NOMO-1 treated with DMSO at 0.1 percent for 48 hours (cell line): Measurements from ENCODE around the gene KBTBD8.

ENCODE experiments used
- DNase-seq: peaks from one replicate; lab custom pipeline; 2025; ENCODE audit not compliant: unreplicated experiment; lab: John Stamatoyannopoulos, UW

The KBTBD8 gene

GRCh38 chr3:67031986-67032385 lies 33.9 kb downstream of the KBTBD8 start:
- DNase-seq: no peak

- DNase-seq: no peak
Observed at GRCh38 chr3:67033079-67033478, 35.0 kb downstream of the KBTBD8 start.

DNA sequence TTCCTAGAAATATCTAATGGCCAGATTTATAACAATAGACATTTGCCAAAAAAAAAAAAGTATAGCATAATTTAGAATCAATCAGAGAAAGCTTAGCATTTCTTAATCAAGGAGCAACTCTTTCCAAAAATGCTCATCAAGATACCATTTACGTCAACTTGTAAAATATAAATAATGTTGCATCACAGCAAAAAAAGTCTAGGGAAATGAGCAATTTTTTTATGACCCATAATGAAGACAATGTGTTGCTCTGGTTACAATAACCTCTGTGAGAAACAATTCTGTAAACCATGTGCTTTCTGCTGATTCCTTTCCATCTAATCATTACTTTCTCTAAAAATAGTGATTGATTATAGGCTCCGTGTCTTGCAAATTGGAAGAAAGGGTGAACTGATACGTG lies 36.3 kb downstream of the KBTBD8 start:
- peak; percentile 27 for DNase-seq

DNA sequence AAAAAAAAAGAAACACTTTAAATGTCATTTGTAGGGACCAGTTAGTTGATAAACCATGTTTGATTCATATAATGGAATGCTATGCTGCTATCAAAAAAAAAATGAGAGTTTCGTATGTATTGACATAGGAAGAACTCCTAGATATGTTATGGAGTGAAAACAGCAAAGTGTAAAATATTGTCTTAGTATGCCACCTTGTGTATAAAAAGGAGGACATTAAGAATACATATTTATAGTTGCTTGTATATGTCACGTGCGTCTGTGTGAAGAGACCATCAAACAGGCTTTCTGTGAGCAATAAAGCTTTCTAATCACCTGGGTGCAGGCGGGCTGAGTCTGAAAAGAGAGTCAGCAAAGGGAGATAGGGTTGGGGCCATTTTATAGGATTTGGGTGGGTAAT lies 39.5 kb downstream of the KBTBD8 start:
- peak; percentile 19 for DNase-seq

GRCh38 chr3:67044295-67044694 lies 46.2 kb downstream of the KBTBD8 start:
- no peak for DNase-seq

DNA sequence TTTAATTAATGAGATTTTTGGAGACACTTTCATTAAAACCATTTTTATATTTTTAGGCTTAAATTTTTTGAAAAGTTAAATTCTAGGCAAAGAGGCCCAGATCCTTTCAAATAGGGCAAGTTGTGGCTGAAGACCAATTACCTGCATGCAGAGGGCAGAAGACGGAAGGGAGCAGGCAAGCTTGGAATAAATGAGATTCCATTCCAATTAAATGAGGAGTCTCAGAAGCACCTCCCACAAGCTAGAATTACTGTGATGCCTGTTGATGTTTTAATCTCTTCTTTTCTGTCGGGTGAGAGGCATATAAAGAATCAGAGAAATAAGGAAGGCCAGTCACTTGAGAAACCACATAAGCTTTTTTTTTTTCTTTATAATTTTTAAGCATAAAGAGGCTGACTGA lies 46.8 kb downstream of the KBTBD8 start:
- no peak for DNase-seq

- no peak for DNase-seq
Observed at GRCh38 chr3:67045711-67046465, 47.8 kb downstream of the KBTBD8 start.

DNA sequence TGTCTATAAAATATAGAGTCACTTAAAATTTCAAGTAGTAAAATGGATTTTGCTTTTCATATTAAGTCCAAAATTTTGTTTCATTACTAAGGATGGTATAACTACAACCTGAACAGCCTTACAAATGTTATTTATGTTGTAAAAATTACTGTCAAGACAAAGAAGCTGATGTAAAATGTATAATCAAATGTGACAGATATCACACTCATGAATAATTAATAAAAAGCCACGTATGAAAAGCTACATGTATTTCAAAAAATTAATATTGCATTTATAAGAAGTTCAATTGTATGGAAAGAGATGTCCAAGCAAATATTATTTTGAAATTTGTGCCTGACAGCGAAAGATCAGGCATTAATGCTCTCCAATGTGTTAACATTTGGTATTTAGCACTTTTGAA lies 48.9 kb downstream of the KBTBD8 start:
- no peak for DNase-seq

DNA sequence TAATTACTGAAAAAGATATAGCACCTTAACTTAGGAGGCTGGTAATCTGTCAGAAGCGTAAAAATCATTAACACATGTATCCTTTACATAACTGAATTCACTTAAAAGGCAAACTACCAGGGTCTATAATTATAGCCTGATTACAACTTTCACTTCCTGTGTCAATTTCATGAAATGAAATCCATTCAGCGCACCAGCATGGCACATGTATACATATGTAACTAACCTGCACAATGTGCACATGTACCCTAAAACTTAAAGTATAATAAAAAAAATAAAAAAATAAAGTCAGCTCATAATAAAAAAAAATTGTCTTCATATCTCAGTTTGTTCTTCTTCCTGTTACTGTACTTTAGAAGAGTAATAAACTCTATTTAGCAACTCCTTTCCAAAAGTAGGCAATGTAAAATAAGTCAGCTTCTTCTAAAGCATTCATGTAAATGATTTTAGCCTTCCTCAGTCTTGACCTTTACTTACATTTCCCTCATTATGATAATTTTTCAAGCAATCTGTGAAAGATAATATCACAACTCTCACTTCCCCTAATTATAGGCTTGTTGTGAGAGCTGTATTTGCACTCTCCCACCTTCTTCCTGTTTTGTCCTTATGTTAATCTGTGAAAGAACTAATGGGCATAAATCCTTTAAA lies 50.1 kb downstream of the KBTBD8 start:
- DNase-seq: peak; percentile 90

DNA sequence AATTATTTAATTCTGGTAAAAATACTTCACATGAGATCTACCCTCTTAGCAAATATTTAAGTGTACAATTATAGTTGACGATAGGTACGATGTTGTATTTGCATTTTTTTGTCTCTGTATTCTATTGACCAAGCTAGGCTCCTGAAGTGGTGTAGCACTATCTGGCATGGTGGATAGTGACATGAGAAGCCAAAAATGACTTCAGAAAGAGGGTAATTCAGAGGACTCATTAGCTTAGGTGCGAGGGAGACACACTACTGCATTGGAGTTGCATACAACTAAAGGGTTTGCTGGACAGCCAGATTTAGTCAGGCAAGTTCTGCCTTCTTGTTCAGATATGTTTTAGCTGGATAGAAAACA lies 50.6 kb downstream of the KBTBD8 start:
- DNase-seq: no peak

DNA sequence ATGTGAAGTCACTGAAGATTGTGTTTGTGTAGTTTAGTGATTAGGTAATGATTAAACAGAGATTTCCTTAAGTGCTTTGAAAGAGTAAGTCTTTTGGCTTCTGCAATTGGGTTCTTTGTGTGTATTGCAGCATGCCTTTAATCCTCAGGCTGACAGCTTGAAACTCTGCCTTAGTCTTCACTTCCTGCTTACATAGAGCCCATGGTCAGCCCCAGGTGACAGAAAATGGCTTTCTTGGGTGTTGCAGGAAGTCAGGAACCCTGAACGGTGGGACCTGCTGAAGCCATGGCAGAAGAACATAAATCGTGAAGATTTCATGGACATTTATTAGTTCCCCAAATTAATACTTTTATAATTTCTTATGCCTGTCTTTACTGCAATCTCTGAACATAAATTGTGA lies 61.3 kb downstream of the KBTBD8 start:
- DNase-seq: no peak
